Activated CD8-positive, alpha-beta T cell treated with anti-CD3 and anti-CD28 coated beads for 36 hours (primary cell): ENCODE data around the gene TUBA1B. TPM values are rescaled to one million over a fixed set of nuclear protein-coding genes. Genes with fewer than 3 reads are reported as not detected.
"Not testable (repeated sequence)": the region's sequence is repeated elsewhere in the genome, so short reads cannot be mapped to it uniquely, and the experiment has no call there.

Experiments
- ATAC-seq: fragments of 200-7000 bp; cut with Tn5 transposase; one replicate; pipeline ENCODE4 v1.10.0; 2021; ENCODE audit warnings: mild to moderate bottlenecking, moderate library complexity
- CTCF ChIA-PET: fragments of 350-600 bp; sonication (Branson Sonifier 250); formaldehyde crosslinking; loops from one replicate; lab custom pipeline; 2021; ENCODE audit warnings: antibody characterized with exemption; lab: Charles Lee
- POLR2A ChIA-PET: fragments of 350-600 bp; sonication (Branson Sonifier 250); formaldehyde crosslinking; loops from one replicate; lab custom pipeline; 2021; ENCODE audit warnings: antibody characterized with exemption; lab: Charles Lee
- DNase-seq: peaks from one replicate; pipeline ENCODE4 v3.0.0-alpha.2; 2020
- H3K27ac Mint-ChIP-seq: one replicate; pipeline ENCODE4 v1.8.0; 2021; ENCODE audit warnings: mild to moderate bottlenecking, mixed read lengths
- H3K27me3 Mint-ChIP-seq: one replicate; pipeline ENCODE4 v1.8.0; 2021; ENCODE audit warnings: mixed read lengths
- H3K36me3 Mint-ChIP-seq: one replicate; pipeline ENCODE4 v1.8.0; 2021; ENCODE audit warnings: low read depth, mixed read lengths
- H3K4me1 Mint-ChIP-seq: one replicate; pipeline ENCODE4 v1.8.0; 2021; ENCODE audit warnings: low read depth, mixed read lengths
- H3K4me3 Mint-ChIP-seq: one replicate; pipeline ENCODE4 v1.8.0; 2021; ENCODE audit warnings: mild to moderate bottlenecking, moderate library complexity, mixed read lengths
- H3K9me3 Mint-ChIP-seq: one replicate; pipeline ENCODE4 v1.8.0; 2021; ENCODE audit warnings: mixed read lengths
- intact Hi-C: fragments of 100-400 bp; cut with micrococcal nuclease; formaldehyde crosslinking; loops from one replicate; pipeline ENCODE4 v1.10.0; 2022
- total RNA-seq, 2 experiments: library from RNA; stranded (reverse); gene quantifications; one replicate each; pipeline ENCODE4 v1.2.3, GENCODE V29; 2021
- TF ChIP-seq, protein P1 (sequence below): fragments of 200-600 bp; IDR thresholded peaks from one replicate; pipeline ENCODE4 v1.8.0; 2022; ENCODE audit warnings: antibody characterized with exemption, mild to moderate bottlenecking

The TUBA1B gene
- total RNA-seq, result 1,000 to 10,000 TPM; 2,169 to 2,181 TPM

DNA sequence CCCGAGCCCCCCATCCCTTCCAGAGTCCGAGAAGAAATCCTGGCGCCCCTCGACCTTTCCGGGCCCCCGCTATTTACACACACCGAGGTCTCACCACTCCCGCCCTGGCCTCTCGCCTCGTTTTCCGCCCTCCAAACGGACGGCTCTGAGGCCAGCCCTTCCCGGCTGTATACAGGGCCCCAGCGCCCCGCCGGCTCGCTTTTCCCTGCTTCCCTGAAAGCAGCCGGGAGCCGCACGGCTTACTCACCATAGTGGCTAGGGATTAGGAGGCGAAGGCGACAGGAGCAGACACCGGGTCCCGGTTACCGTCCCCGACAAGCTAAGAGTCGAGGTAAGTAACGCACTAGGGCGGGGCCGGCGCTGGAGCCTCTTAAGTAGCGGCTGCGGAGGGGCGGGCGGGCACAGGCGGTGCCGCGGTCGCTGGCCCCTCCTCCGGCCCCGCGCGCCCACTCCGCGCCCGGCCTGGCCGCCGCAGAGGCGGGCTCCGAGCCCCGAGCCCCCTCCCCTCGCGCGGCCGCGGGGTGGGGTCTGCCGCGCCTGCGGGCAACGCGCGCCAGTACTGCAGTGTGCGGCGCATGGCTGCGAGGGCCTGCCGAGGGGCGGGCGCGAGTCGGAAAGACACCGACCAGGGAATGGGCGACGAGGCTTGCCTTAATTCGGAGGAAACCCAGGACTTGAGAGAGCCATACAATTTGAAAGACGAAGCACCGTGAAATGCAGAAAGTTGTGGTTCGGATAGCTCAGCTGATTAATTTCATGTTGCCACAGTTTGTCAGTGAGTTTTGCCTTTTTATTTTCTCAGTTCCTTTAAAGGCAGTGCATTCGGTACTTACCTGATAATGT is at the start of gene TUBA1B:
TUBA1B (minus strand) TSS at position 345 of the 843 bp plus-strand sequence; CDS start at position 250, 95 bp downstream.
- Mint-ChIP-seq H3K27ac (peak within 1 kb of the TSS; percentile 98), H3K4me3 (peak within 1 kb of the TSS; percentile 83), H3K4me1 (peaks cover 28% of the 10 kb centered on the region), H3K36me3 (peaks cover 49% of the 10 kb centered on the region), H3K9me3 (no peaks in the 10 kb centered on the region), H3K27me3 (no peaks in the 10 kb centered on the region)
- ChIA-PET POLR2A (interaction anchor here (0.5 to 5.1 kb wide), 66 partner anchors 8 to 542 kb away, joined by 3 to 85 read pairs (median 5); partner anchors contain the start of genes ARF3, DDX23, DHH and KMT2D), CTCF (interaction anchor here (0.7 to 4.2 kb wide), 20 partner anchors 16 to 316 kb away, joined by 3 to 52 read pairs (median 4); partner anchors contain the start of genes KMT2D, LMBR1L, SPATS2 and TUBA1A)
- ATAC-seq, result peak; percentile 77
- DNase-seq, result peak; percentile 91
- TF ChIP-seq, protein P1, sequence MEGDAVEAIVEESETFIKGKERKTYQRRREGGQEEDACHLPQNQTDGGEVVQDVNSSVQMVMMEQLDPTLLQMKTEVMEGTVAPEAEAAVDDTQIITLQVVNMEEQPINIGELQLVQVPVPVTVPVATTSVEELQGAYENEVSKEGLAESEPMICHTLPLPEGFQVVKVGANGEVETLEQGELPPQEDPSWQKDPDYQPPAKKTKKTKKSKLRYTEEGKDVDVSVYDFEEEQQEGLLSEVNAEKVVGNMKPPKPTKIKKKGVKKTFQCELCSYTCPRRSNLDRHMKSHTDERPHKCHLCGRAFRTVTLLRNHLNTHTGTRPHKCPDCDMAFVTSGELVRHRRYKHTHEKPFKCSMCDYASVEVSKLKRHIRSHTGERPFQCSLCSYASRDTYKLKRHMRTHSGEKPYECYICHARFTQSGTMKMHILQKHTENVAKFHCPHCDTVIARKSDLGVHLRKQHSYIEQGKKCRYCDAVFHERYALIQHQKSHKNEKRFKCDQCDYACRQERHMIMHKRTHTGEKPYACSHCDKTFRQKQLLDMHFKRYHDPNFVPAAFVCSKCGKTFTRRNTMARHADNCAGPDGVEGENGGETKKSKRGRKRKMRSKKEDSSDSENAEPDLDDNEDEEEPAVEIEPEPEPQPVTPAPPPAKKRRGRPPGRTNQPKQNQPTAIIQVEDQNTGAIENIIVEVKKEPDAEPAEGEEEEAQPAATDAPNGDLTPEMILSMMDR, result no peak
- intact Hi-C loops, result loop anchor here (2.0 kb wide), 1 partner anchor 58 kb away; the partner anchor contains the start of gene TUBA1A

DNA sequence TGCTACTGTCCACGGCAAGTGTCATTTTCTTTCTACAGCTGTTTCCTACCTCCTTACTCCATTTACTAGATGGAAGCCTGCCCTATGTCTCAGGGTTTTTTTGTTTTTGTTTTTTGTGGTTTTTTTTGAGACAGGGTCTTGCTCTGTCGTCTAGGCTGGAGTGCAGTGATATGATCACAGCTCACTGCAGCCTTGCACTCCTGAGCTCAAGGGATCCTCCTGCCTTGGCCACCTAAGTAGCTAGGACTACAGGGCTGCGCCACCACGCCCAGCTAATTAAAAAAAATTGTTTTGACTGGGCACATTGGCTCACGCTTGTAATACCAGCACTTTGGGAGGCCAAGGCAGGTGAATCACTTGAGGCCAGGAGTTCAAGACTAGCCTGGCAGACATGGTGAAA is 43.0 kb upstream of the TUBA1B start:
- Mint-ChIP-seq H3K4me3 (no peak overlapping the region), H3K27ac (no peak overlapping the region), H3K36me3 (no peaks in the 10 kb centered on the region), H3K4me1 (no peaks in the 10 kb centered on the region), H3K9me3 (no peaks in the 10 kb centered on the region), H3K27me3 (no peaks in the 10 kb centered on the region)
- intact Hi-C loops, result no loop called here
- no peak for ATAC-seq
- ChIA-PET CTCF (interaction anchor here (0.8 kb wide), 1 partner anchor 114 kb away, joined by 3 read pairs; no protein-coding TSS in a partner anchor), POLR2A (no interaction called here)
- no peak for DNase-seq
- TF ChIP-seq, protein P1, result no peak

DNA sequence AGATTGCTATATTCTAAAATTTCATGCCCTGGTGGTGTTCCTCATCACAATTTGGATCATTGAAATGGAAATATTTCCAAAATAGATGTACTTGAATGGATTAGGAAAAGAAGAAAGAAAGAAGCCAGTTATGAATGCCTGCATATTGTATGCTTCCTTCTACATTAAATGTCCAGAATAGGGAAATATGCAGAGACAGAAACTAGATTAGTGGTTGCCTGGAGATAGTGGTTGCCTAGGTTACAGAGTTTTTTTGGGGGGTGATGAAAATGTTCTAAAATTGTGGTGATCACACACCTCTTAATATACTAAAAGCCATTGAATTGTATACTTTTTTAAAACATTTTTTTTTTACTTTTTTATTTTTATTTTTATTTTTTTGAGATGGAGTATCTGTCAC is 39.7 kb upstream of the TUBA1B start:
- no peak for DNase-seq
- no peaks in the 10 kb centered on the region for H3K27me3 Mint-ChIP-seq
- intact Hi-C loops, result no loop called here
- no peaks in the 10 kb centered on the region for H3K4me1 Mint-ChIP-seq
- ATAC-seq, result no peak
- H3K9me3 Mint-ChIP-seq, result no peaks in the 10 kb centered on the region
- ChIA-PET POLR2A (interaction anchor here (0.8 kb wide), 1 partner anchor 17 kb away, joined by 3 read pairs; the partner anchor contains the start of gene TUBA1A), CTCF (no interaction called here)
- TF ChIP-seq, protein P1, result no peak
- H3K36me3 Mint-ChIP-seq, result no peaks in the 10 kb centered on the region
- no peak overlapping the region for H3K4me3 Mint-ChIP-seq
- no peak overlapping the region for H3K27ac Mint-ChIP-seq

DNA sequence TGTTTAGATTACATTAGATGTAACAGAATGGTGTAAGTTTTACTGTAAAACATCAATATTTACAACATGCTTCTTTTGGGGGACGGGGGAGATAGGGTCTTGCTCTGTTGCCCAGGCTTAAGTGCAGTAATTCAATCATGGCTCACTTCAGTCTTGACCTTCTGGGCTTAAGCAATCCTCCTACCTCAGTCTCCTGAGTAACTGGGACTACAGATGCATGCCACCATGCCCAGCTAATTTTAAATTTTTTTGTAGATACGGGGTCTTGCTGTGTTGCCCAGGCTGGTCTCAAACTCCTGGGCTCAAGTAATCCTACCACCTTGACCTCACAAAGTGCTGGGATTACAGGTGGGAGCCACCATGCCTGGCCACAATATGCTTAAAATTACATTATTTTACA is 33.9 kb upstream of the TUBA1B start:
- no peak overlapping the region for H3K4me3 Mint-ChIP-seq
- ATAC-seq (no peak), DNase-seq (no peak)
- H3K9me3 Mint-ChIP-seq, result no peaks in the 10 kb centered on the region
- no peak overlapping the region for H3K27ac Mint-ChIP-seq
- H3K27me3 Mint-ChIP-seq, result no peaks in the 10 kb centered on the region
- intact Hi-C loops, result no loop called here
- TF ChIP-seq, protein P1, result no peak
- no peaks in the 10 kb centered on the region for H3K36me3 Mint-ChIP-seq
- POLR2A ChIA-PET, result no interaction called here
- CTCF ChIA-PET, result no interaction called here
- H3K4me1 Mint-ChIP-seq, result no peaks in the 10 kb centered on the region

DNA sequence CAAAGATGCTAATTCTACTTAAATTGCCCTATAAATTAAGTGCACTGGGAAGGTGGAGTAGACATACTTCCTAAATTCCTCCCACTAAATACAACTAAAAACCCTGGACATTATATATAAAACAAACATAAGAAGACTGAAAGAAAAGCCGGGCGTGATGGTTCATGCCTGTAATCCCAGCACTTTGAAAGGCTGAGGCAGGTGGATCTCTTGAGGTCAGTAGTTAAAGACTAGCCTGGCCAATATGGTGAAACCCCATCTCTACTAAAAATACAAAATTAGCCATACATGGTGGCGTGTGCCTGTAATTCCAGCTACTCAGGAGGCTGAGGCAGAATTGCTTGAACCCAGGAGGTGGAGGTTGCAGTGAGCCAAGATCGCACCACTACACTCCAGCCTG is 30.7 kb upstream of the TUBA1B start:
- DNase-seq, H3K9me3 Mint-ChIP-seq, H3K27ac Mint-ChIP-seq, CTCF ChIA-PET, H3K36me3 Mint-ChIP-seq, H3K4me1 Mint-ChIP-seq, intact Hi-C loops, H3K27me3 Mint-ChIP-seq, ATAC-seq, POLR2A ChIA-PET, H3K4me3 Mint-ChIP-seq: not testable (repeated sequence)
